HS-27A (cell line): ENCODE measurements around the gene SSBP4.

Experiments used
- DNase-seq: peaks from one replicate; pipeline ENCODE4 v3.0.0-alpha.2; 2012; ENCODE audit warnings: low read depth, missing footprints

Gene SSBP4

DNA sequence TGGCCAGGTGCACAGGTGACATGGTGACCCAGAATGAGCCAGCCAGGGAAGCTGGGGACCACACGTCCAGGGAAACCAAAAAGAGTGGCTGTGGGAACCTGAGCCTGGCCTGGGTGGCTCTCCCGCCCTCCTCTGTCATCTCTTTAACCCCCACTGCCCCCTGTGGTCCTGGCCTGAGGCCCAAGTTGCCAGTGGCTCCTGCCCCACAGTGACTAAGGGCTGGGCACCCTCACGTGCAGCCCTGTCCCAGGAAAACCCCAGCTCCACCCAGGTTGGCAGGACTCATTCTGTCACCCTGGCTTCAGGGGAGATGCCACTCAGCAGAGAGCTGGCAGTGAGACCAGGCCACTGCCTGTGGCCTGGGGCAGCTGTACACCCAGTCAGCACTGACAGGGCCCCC lies 49.3 kb downstream of the SSBP4 start:
- no peak for DNase-seq

DNA sequence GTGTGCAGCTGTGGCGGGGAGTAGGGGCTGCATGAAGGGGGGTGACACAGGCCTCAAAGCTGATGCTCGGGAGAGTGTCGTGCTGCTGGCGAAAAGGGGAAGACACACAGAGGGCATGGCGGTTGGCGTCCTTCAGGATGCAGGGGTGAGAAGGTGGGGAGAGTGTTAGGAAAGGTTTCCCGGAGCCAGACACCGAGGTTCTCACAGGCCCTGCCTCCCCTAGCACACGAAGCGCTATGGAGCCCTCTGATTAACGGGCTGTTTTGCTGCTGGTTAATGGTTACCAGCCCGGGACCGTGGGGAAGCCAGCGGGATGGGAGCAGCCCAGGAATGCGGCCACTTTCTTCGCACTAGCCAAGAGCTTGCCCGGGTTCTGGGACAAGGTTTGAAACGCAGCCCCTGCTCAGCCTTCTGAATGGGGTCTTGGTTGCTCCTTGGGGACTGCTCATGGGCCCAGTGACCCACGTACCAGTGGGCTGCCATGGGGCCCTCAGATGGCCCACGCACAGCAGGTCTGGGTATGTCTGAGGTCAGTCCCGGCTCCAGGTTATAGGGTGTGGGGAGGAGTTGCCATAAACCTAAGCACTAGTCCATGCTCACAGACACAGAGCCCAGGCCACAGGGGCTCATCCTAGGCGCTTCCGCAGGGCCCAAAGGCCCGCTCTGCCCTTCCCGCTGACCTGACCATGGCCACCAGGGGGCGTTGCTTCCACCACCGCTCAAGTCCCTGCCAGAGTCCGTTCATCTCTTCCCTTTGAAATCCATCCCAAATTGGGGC lies 50.1 kb downstream of the SSBP4 start:
- DNase-seq: no peak

DNA sequence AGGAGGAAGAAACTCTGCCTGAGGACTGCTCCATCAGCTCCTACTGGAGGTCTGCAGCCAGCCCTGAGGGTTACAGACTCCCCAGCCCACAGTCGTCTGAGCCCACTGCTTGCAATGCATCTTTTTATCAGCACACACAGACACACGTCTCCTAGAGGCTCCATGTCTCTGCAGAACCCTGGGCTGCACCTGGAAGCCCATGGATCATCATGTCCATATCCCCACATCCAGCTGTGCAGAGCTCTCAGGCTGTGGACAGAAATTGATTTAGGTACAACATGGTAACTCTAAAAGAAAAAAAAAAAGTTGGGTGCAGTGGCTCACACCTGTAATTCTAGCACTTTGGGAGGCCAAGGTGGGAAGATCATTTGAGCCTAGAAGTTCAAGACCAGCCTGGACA lies 51.6 kb downstream of the SSBP4 start:
- no peak for DNase-seq

DNA sequence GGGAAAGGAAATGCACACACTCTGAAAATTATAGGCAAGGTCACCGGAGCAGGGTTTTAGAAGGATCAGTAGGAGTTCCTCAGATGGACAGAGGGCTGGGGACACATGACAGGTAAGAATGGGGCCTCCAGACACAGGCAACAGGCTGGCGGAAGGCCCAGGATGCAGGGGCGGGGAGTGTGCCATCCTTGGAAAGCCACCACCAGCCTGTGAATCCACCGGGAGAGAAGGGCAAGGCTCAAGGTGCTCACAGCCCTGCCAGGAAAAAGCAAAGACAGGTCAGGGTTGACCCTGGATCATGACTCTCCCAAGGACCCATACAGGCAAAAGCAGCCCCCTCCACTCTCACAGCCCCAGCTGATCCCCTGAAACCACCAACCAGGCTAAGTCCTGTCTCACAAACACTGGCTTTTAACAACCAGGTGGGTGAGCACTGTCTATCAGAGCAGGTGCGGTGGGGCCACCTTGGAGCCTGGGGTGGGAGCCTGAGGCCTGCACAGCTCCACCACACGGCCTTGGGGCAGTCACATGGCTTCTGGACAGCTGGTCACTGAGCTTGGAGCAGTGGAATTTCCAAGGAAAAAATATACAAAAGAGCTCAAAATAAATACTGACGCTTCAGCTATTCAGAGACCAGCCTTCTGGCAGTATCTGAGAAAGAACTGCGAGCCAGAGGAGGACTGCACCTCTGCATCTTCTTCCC lies 54.0 kb downstream of the SSBP4 start:
- DNase-seq: no peak

DNA sequence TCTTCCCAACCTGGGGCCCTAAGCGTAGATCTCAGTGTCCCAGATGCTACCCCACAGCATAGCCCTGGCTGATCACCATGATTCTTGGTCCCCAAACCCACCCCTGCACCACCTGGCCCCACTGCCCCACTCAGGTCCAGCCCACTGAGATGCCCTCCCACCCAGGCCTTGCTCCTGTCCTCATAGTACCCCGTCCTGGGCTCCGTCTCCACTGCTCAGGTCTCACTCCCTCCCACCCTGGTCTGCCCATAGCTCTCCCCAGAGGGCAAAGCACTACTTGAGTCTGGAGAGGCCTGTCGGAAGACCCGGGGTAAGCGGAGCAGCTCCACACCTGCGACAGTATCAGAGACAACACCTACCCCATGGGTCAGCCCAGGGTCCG lies 54.5 kb downstream of the SSBP4 start:
- DNase-seq: no peak

DNA sequence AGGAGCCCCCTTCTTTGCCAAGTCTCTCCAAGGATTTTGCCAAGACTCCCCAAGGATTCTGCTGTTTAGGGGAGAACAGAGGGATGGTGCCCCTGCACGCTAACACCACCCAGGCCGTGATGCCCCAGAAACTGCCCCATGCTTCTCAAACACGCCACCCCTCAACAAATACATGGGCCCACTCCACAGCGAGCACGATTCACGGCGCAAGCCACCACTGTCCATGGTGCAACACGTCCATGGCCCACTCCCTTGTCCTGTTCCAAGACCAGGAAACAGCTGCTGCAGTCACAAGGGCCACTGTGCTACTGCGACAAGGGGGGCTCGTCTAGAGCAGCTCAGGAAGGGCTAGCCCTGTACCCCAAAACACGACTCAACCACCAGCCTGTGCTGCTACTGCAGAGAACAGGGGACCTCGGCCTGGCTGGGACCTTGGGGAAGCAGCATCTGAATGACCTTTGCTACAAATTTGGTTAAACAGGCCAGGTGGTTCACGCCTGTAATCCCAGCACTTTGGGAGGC lies 55.2 kb downstream of the SSBP4 start:
- no peak for DNase-seq

DNA sequence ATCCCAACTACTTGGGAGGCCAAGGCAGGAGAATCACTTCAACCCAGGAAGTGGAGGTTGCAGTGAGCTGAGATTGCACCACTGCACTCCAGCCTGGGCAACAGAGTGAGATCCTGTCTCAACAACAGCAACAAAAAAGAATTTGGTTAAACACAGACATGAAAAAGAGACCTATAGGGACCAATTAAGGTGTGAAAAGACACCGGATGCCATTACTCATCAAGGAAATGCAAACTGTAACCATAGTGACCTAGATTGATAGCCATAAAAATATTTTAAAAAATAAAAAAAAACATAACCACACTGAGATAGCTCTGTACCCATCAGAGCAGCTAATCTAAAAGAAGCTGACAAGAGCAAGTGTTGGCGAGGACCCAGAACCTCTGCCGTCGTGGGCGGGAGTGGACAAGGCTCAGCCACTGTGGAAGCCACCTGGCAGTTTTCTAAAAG lies 55.8 kb downstream of the SSBP4 start:
- DNase-seq: no peak

DNA sequence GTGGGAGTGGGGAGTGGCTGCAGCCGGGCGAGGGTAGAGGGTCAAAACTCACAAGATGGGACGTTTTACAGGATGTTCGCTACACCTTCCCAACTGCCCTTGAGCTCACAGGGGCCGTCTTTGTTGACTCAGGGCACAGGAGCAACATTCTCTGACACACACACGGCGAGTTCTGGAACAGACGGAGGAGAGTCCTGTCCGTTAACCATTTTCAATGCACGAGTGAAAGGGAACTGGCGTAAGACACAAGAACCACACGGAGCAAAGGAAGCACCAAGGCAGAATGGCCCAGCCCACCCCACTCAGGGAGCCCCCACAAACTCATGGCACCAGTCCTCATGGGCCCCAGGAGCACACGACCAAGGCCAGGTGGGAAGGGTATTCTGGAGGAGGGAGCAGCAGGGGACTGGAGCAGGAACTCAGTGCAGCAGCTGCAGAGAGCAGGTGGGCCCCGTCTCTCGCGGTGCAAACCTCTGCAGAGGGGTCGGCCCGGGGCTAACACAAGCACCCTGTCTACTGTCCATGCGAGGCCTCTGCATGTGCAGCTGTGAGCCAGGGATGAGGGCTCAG lies 56.6 kb downstream of the SSBP4 start:
- no peak for DNase-seq

DNA sequence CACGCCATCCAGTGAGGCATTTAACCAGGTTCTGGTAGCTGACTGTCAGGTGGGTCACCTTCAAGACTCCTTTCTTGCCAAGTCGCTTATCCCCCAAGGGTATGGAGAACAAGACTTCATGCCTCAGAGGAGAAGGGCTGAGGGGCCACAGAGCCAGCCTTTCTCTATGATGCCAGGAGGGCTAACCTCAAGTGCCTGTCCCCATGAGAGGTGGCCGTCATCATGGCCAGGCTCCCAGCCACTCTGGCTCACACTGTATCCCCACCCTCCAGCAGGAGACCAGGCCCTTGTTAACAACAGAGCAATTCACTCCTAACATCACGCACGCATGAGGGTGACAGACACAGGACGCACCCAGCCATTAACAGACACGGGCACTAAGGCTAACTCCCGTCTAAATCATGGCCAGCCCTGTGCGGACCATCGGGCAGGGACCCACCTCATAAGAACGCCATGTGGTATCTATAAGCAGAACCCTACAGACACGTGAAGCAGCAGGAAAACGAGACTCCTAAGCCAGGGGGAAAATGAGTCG lies 57.4 kb downstream of the SSBP4 start:
- no peak for DNase-seq

DNA sequence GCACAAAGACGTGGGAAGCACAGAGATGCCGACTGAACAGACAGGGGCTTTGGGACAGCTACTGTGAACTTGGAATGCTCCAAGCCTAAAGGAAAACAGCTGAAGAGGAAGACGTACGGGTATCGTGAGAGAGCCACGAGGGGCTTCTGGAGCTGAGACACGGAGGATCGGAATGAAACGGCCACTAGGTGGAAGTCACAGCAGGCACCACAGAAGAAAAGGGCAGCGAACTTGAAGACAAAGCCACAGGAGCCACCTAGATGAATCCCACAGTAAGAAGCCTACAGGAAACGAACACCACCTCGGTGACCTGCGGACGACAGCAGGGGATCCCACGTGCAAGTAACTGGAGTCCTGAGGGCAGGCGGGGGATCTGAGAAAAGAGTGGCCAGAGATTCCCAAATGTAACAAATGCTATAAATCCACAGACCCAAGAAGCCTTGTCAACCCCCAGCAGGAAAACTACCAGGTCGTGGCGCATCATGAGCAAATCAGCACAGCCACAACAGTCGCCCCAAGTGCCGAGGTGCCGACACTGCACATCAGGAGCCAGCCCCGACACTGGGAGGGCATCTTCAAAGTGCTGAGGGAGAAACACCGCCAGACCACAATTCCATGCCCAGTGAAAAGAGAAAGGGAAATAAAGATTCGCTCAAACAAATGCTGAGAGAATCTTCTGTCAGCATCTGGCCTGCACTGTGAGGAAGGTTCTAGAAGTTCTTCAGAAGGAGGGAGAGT lies 58.0 kb downstream of the SSBP4 start:
- DNase-seq: no peak

DNA sequence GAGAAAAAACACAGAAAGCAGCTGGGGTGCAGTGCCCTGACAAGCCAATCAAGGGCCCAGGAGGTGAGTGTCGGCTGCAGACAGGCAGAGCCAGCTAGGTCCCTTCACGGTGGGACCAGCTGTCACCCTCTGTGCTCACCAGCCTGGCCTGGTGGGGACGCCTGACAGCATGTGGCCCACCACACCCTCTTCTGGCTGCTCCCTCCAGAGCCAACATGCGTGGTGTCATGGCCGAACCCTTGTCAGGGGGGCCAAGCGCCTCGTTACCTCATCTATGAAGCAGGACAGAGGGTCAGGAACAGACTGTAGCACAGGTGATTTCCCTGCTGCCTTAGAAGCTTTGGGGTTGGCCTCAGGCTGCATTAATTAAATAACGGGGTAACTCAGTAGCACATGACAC lies 58.8 kb downstream of the SSBP4 start:
- no peak for DNase-seq

DNA sequence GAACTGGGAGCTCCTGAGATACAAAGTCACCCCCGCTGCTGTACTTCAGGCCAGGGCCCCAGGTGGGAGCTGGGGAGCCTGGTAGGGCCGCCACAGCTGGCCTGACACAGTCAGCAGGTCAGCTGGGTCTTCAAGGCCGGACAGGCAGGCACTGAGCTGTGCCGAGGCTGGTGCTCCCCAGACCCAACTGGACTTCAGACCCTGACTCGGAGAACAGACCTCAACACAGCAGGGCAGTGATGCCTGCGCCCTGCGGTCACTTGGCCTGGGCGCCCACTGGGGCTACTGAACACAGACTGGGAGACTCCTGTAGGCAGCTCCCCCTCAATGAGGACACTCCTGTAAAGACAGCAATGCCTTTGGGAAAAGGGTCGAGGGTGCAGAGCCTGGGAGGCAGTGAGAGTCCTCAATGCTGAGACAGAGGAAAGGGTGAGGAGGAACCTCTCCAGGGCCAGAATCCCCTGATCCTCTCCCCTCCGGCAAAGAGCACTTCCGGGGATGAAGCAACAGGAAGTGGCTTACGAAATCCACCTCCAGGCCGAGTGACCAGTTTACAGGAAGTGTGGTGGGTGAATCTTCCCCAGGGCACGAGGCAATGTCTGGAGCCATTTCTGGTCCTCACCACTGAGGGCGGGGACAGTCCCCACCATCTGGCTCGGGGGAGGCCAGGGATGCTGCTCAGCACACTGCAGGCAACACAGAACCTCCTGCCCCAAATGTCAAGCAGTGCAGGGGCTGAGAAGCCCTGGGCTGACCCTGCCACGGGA lies 59.5 kb downstream of the SSBP4 start:
- peak; percentile 40 for DNase-seq

DNA sequence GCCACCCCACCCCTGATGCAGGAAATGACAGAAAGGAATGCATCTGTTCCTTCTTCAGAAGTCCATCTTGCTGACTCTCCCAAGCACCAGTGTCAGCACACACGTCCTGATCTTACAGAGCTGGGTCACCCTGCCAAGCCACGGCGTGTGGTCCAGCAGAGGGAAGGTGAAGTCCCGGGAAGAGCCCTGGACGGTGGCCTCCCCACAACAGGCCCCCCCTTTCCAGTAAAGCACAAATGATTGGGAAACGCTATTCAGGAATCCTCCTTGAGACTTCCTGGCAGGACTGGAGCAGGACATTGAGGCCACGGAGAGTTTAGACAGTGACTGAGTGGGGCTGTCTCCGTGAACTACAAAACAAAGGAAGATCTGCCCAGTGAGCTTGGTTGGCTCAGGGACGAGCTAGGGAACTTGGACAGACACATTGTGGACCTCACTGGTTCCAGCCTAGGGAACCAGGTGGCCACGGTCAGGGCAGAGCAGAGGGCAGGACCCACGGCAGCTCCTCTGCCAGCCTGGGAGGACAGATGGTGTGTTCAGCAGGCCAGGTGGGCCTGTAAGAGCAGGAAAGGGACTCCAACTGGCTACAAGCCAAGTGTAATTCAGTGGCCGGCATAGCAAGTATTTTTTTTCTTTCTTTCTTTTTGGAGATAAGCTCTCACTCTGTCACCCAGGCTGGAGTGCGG lies 61.0 kb downstream of the SSBP4 start:
- no peak for DNase-seq

DNA sequence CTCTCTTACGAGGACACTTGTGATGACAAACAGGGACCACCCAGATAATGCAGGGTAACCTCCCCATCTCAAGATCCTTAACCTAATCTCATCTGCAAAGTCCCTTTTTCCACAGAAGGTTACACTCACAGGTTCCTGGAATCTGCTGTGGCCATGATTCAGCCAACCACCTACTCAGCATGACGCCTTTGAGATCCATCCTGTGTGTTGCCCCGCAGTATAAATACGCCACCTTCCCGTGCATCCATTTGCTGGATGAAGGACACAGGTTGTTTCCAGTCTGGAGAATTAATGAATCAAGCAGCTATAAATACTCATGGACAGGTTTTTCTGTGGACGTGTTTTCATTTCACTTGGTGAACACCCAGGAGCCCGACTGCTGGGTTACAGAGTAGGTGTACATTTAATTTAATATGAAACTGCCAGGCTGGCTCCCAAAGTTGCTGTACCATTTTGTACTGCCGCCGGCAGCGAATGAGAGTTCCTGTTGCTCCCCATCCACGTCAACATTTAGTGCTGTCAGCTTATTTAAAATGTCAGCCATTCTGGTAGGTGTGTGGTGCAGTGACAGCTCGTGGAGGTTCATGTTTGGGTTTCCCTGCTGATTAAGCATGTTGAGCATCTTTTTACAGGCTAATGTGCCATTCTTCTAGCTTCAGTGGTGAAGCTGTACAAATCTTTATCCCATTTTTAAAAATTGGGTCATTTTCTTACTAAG lies 62.5 kb downstream of the SSBP4 start:
- DNase-seq: no peak

DNA sequence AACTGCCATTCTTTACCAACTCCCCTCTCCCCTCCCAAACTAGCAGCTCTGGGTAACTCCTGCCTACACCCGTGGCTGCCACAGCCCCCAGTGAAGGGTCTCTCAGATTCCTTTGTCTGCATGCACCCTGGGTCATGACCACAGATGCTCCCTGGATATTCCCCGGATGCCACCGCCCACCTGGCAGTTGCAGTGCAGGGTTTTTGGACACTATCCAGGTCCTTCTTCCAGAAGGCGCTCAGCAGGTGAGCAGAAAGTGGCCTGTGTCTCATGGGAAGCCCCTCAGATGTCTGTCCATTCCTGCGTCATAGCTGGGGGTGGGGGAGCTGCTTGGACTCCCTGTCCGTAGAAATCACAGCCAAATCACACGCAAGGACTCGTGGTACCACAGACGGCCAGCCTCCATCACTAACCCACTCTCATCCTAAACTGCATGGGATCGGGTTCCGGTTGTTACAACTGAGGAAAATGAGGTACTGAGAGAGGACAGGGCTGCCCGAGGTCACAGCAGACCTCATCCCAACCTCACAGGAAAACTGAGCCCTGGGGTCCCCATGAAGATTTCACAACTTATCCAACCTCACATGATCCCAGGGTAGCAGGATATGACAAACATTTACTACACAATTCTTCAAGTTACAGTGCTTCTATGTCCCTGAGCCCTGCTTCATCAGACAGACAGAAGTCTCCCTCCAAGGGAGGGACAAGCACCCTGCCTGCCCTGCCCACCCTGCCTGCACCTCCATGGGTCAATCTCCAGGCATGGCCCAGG lies 64.1 kb downstream of the SSBP4 start:
- DNase-seq: no peak
